ENCODE measurements around the gene PRKD1.

PRKD1 gene

DNA sequence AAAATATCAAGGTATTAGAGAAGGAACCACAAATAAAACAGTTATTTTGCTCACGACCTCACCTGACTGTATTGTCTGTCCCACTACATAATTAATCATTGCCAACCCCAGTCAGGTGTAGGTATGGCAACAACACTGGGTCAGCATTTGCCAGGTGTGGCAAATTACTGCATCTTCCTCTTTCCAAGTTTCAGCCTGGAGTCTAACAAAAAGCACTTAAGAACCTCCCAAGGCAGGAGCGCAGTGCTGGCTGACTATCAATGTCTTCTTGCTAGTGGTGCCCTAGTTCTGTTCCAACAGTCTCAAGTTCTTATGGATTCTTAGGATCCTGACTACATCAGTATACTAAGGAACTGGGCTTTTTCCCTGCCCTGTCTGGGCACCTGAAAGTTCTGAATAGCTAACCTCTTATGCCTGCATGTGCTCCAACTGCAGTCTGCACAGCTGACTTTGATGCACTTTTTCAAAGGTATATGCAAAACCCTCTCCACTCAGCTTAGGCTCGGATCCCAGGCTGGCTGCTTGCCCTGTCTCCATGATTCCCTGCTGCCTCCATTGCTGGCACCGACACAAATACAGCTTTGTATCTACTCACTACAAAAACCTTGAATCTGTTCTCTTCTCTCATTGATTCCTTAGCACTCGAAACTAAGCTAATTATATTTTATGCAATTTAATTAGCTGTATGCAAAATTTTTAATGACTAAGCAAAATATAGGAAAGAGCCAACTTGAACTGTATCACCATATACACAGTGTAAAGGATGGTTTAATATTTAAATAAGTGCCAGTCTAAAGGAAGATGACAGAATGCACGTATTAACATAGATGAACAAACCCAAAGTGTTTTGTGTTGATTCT is 113.3 kb downstream of the PRKD1 start:
- H3K9me2 ChIP-seq (replicated peaks; ENCODE audit: control insufficient read depth, low read length) = no peaks in the 10 kb centered on the region
- no peaks in the 10 kb centered on the region for H3K27me3 ChIP-seq (ENCODE audit: control insufficient read depth, low read length)
- H3F3A ChIP-seq (ENCODE audit: control insufficient read depth, insufficient read depth) = no peaks in the 10 kb centered on the region
- H4K20me1 ChIP-seq (ENCODE audit: control insufficient read depth, insufficient read depth, low read depth, low read length) = no peaks in the 10 kb centered on the region
- H3K4me1 ChIP-seq (ENCODE audit: control insufficient read depth, low read length) = no peaks in the 10 kb centered on the region
- H3K79me2 ChIP-seq (ENCODE audit: control insufficient read depth, low read length) = no peaks in the 10 kb centered on the region
- H3K27ac ChIP-seq (ENCODE audit: low read depth, low read length) = no peak overlapping the region
- H3K4me3 ChIP-seq (ENCODE audit: low read length) = no peak overlapping the region
- TF ChIP-seq EZH2phosphoT487 (IDR thresholded peaks at IDR 0.05; ENCODE audit: borderline replicate concordance, low read length) = no peak
- TF ChIP-seq, protein P1, sequence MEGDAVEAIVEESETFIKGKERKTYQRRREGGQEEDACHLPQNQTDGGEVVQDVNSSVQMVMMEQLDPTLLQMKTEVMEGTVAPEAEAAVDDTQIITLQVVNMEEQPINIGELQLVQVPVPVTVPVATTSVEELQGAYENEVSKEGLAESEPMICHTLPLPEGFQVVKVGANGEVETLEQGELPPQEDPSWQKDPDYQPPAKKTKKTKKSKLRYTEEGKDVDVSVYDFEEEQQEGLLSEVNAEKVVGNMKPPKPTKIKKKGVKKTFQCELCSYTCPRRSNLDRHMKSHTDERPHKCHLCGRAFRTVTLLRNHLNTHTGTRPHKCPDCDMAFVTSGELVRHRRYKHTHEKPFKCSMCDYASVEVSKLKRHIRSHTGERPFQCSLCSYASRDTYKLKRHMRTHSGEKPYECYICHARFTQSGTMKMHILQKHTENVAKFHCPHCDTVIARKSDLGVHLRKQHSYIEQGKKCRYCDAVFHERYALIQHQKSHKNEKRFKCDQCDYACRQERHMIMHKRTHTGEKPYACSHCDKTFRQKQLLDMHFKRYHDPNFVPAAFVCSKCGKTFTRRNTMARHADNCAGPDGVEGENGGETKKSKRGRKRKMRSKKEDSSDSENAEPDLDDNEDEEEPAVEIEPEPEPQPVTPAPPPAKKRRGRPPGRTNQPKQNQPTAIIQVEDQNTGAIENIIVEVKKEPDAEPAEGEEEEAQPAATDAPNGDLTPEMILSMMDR (IDR thresholded peaks at IDR 0.05; ENCODE audit: low read depth, low read length, poor library complexity, severe bottlenecking) = no peak
- no peak overlapping the region for H3K4me2 ChIP-seq (ENCODE audit: low read length)
- no peaks in the 10 kb centered on the region for H3K36me3 ChIP-seq (ENCODE audit: control insufficient read depth, low read length)
- no peaks in the 10 kb centered on the region for H3K9me3 ChIP-seq (ENCODE audit: control insufficient read depth, insufficient read depth, low read length)

DNA sequence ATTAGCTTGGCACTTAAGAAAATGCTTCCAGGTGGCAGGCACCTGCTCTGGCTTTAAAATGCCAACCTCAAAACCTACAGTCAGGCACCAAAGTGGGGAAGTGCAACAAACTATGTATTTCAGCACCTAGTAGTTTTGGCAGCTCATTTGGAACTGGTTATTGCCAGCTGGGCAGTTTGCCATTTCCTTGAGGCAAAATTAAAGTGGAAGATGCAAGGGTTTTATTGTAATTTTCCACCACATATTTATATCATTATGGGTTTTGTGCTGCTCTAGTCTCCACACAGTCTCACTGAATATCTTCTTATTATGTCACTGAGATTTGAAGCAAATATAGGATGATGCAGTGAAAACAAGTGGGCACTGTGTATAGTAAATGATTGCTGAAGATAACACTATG is 117.0 kb downstream of the PRKD1 start:
- Histone ChIP-seq H3K36me3 (ENCODE audit: control insufficient read depth, low read length) (no peaks in the 10 kb centered on the region), H3K4me1 (ENCODE audit: control insufficient read depth, low read length) (no peaks in the 10 kb centered on the region), H3K79me2 (ENCODE audit: control insufficient read depth, low read length) (no peaks in the 10 kb centered on the region), H3K4me3 (ENCODE audit: low read length) (no peak overlapping the region), H3K9me3 (ENCODE audit: control insufficient read depth, insufficient read depth, low read length) (no peaks in the 10 kb centered on the region), H3K27me3 (ENCODE audit: control insufficient read depth, low read length) (no peaks in the 10 kb centered on the region), H3K9me2 (replicated peaks; ENCODE audit: control insufficient read depth, low read length) (no peaks in the 10 kb centered on the region), H3F3A (ENCODE audit: control insufficient read depth, insufficient read depth) (no peaks in the 10 kb centered on the region), H4K20me1 (ENCODE audit: control insufficient read depth, insufficient read depth, low read depth, low read length) (no peaks in the 10 kb centered on the region), H3K27ac (ENCODE audit: low read depth, low read length) (no peak overlapping the region), H3K4me2 (ENCODE audit: low read length) (no peak overlapping the region)
- TF ChIP-seq EZH2phosphoT487 (IDR thresholded peaks at IDR 0.05; ENCODE audit: borderline replicate concordance, low read length) = no peak
- TF ChIP-seq, protein P1 (IDR thresholded peaks at IDR 0.05; ENCODE audit: low read depth, low read length, poor library complexity, severe bottlenecking) = no peak

DNA sequence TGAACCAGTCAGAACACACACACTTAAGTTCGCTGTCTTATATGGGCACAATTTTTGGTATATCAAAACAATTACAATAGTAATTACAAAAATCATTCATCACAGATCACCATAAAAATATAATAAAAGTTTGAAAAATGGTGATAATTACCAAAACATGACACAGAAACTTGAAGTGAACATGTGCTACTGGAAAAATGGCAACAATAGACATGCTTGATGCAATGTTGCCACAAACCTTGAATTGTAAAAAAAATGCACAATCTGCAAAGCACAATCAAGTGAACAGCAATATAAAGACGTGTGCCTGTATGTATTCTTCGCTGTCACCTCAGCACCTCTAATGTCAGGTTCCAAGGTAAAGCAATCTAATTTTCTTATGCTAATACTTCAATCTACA is 117.6 kb downstream of the PRKD1 start:
- no peaks in the 10 kb centered on the region for H3K9me3 ChIP-seq (ENCODE audit: control insufficient read depth, insufficient read depth, low read length)
- TF ChIP-seq, protein P1 (IDR thresholded peaks at IDR 0.05; ENCODE audit: low read depth, low read length, poor library complexity, severe bottlenecking) = no peak
- no peak for TF ChIP-seq EZH2phosphoT487 (IDR thresholded peaks at IDR 0.05; ENCODE audit: borderline replicate concordance, low read length)
- H3K36me3 ChIP-seq (ENCODE audit: control insufficient read depth, low read length) = no peaks in the 10 kb centered on the region
- H3K27me3 ChIP-seq (ENCODE audit: control insufficient read depth, low read length) = no peaks in the 10 kb centered on the region
- H3K4me3 ChIP-seq (ENCODE audit: low read length) = no peak overlapping the region
- H3F3A ChIP-seq (ENCODE audit: control insufficient read depth, insufficient read depth) = no peaks in the 10 kb centered on the region
- no peaks in the 10 kb centered on the region for H4K20me1 ChIP-seq (ENCODE audit: control insufficient read depth, insufficient read depth, low read depth, low read length)
- H3K79me2 ChIP-seq (ENCODE audit: control insufficient read depth, low read length) = no peaks in the 10 kb centered on the region
- no peaks in the 10 kb centered on the region for H3K9me2 ChIP-seq (replicated peaks; ENCODE audit: control insufficient read depth, low read length)
- H3K4me2 ChIP-seq (ENCODE audit: low read length) = no peak overlapping the region
- no peaks in the 10 kb centered on the region for H3K4me1 ChIP-seq (ENCODE audit: control insufficient read depth, low read length)
- H3K27ac ChIP-seq (ENCODE audit: low read depth, low read length) = no peak overlapping the region
